GM12878 (cell line): Measurements from ENCODE around the gene DMD. TPM values are rescaled to one million over a fixed set of nuclear protein-coding genes. Genes with fewer than 3 reads are reported as not detected.

Source experiments
- ATAC-seq: fragments of 200-7000 bp; cut with Tn5 transposase; 3 replicates; pipeline ENCODE4 v1.9.1; 2020; ENCODE audit warnings: mild to moderate bottlenecking, moderate library complexity
- BruUV-seq: library from RNA; stranded (reverse); fragments of 400-500 nt; replicated peaks from 2 replicates; lab custom pipeline; 2021; lab: Mats Ljungman, UMichigan
- CTCF ChIA-PET: fragments of 300-600 bp; sonication (Branson Sonifier 250); formaldehyde crosslinking; extraction: SDS; loops from one replicate; lab custom pipeline; 2021; ENCODE audit warnings: inconsistent platforms; lab: Yijun Ruan, JAX
- POLR2A ChIA-PET: fragments of 350-600 bp; formaldehyde crosslinking; extraction: SDS; loops from one replicate; lab custom pipeline; 2021; ENCODE audit warnings: inconsistent platforms; lab: Charles Lee
- RAD21 ChIA-PET: fragments of 300-600 bp; sonication (Branson Sonifier 250); formaldehyde crosslinking; loops from one replicate; lab custom pipeline; 2023; ENCODE audit warnings: antibody characterized with exemption; ENCODE audit not compliant: unreplicated experiment; lab: Charles Lee
- SMC1A ChIA-PET: fragments of 300-600 bp; sonication (Branson Sonifier 250); formaldehyde crosslinking; loops from one replicate; lab custom pipeline; 2023; ENCODE audit not compliant: unreplicated experiment, uncharacterized antibody; lab: Charles Lee
- DNase-seq: peaks from one replicate; pipeline ENCODE4 v3.0.0-alpha.2; 2011; ENCODE audit warnings: low read depth, low spot score
- FAIRE-seq: peaks from 3 replicates; lab custom pipeline; 2011; peaks lifted over from hg19 to GRCh38; lab: Jason Lieb, UNC
- H2AFZ ChIP-seq: 2 replicates; pipeline ENCODE4 v1.6.0; 2011; ENCODE audit warnings: low read depth, low read length, control low read depth; ENCODE audit not compliant: control insufficient read depth
- H3K27ac ChIP-seq: 2 replicates; pipeline ENCODE4 v1.5.1; 2011; ENCODE audit warnings: control low read depth; ENCODE audit not compliant: control insufficient read depth, insufficient read depth
- H3K27me3 ChIP-seq, 2 experiments: replicated peaks in 1 of 2; 2 replicates each; pipeline versions ENCODE4 v1.6.0 to v1.6.1; 2011; ENCODE audit warnings: low read length in 1 of 2; ENCODE audit not compliant: control insufficient read depth in 2 of 2, insufficient read depth in 2 of 2
- H3K36me3 ChIP-seq, 2 experiments: 2 replicates each; pipeline ENCODE4 v1.5.1; 2011; ENCODE audit warnings: low read length in 1 of 2; ENCODE audit not compliant: control insufficient read depth in 2 of 2, insufficient read depth in 2 of 2
- H3K4me1 ChIP-seq: 2 replicates; pipeline ENCODE4 v1.6.1; 2011; ENCODE audit warnings: mild to moderate bottlenecking, low read length, moderate library complexity, mixed read lengths; ENCODE audit not compliant: control insufficient read depth, insufficient read depth
- H3K4me2 ChIP-seq: 2 replicates; pipeline ENCODE4 v1.6.0; 2011; ENCODE audit warnings: control low read depth; ENCODE audit not compliant: control insufficient read depth, insufficient read depth
- H3K4me3 ChIP-seq: fragments of 200-600 bp; sonication (generic); 2 replicates; pipeline ENCODE4 v1.5.1; 2016
- H3K79me2 ChIP-seq: 2 replicates; pipeline ENCODE4 v1.6.0; 2011; ENCODE audit warnings: low read length; ENCODE audit not compliant: control insufficient read depth, insufficient read depth
- H3K9ac ChIP-seq: 2 replicates; pipeline ENCODE4 v1.8.0; 2011; ENCODE audit warnings: low read length, control low read depth, mixed read lengths; ENCODE audit not compliant: control insufficient read depth, insufficient read depth
- H3K9me3 ChIP-seq: replicated peaks from 3 replicates; pipeline ENCODE4 v1.5.1; 2011; ENCODE audit warnings: mild to moderate bottlenecking, low read length; ENCODE audit not compliant: control insufficient read depth, insufficient read depth
- H4K20me1 ChIP-seq: 2 replicates; pipeline ENCODE4 v1.6.0; 2011; ENCODE audit not compliant: control insufficient read depth, insufficient read depth
- CHD4 ChIP-seq: fragments of 200-600 bp; sonication (generic); IDR thresholded peaks from 2 replicates; pipeline ENCODE4 v1.6.1; 2016; ENCODE audit warnings: mild to moderate bottlenecking
- MEF2A ChIP-seq: IDR thresholded peaks from 2 replicates; pipeline ENCODE4 v1.6.1; 2011; ENCODE audit warnings: low read depth, mild to moderate bottlenecking, low read length, moderate library complexity; ENCODE audit not compliant: insufficient read depth
- MXI1 ChIP-seq: fragments of 150-350 bp; IDR thresholded peaks from 2 replicates; pipeline ENCODE4 v1.6.1; 2011; ENCODE audit warnings: low read depth, mild to moderate bottlenecking, inconsistent platforms, low read length, improper control_type of control experiment
- NR2F1 ChIP-seq: fragments of 450-650 bp; conservative IDR thresholded peaks from 2 replicates; pipeline ENCODE4 v1.6.1; 2017; ENCODE audit warnings: mild to moderate bottlenecking
- PRDM15 ChIP-seq: fragments of 450-650 bp; formaldehyde crosslinking; IDR thresholded peaks from 2 replicates; pipeline ENCODE4 v1.4.0; 2020; ENCODE audit warnings: mild to moderate bottlenecking, moderate library complexity
- RCOR1 ChIP-seq: conservative IDR thresholded peaks from 2 replicates; pipeline ENCODE4 v1.6.1; 2012; ENCODE audit warnings: low read depth, low read length, improper control_type of control experiment
- REST ChIP-seq: IDR thresholded peaks from 2 replicates; pipeline ENCODE4 v1.6.1; 2012; ENCODE audit warnings: mild to moderate bottlenecking, low read depth, low read length
- TCF3 ChIP-seq: IDR thresholded peaks from 2 replicates; pipeline ENCODE4 v1.6.1; 2012; ENCODE audit warnings: low read depth, mild to moderate bottlenecking, low read length, borderline replicate concordance; ENCODE audit not compliant: insufficient read depth
- USF2 ChIP-seq: IDR thresholded peaks from 2 replicates; pipeline ENCODE4 v1.6.1; 2011; ENCODE audit warnings: low read depth, low read length, improper control_type of control experiment, borderline replicate concordance
- WGBS: methylation state at CpG from one replicate; pipeline ENCODE4 v1.1.6; 2016; ENCODE audit warnings: low lambda C conversion rate; ENCODE audit not compliant: insufficient replicate concordance, insufficient coverage; ENCODE audit errors: missing lambda C conversion rate; 5-methylcytosine and 5-hydroxymethylcytosine counted together
- in situ Hi-C: fragments of 300-500 bp; cut with MboI; formaldehyde crosslinking; loops from 9 replicates; pipeline ENCODE4 v1.14.3; 2018; ENCODE audit warnings: mixed read lengths
- intact Hi-C: fragments of 100-400 bp; cut with micrococcal nuclease; formaldehyde crosslinking; loops from one replicate; pipeline ENCODE4 v1.14.2; 2022; ENCODE audit not compliant: unreplicated experiment
- polyA plus RNA-seq, 11 experiments: library from polyadenylated mRNA; depleted of rRNA in 4 of 11; unstranded in 6 of 11; stranded (reverse) in 5 of 11; fragments of >200 nt; fragmentation: Nextera tagmentation in 4 of 11; fragmentation: Illumina TruSeq in 1 of 11; extraction: Ambion mirVana in 4 of 11; extraction: Trizol in 1 of 11; gene quantifications; 1 replicate in 1 of 11; 2 replicates in 10 of 11; pipeline versions ENCODE4 v1.2.1 to v1.2.3, GENCODE V29; 2011 to 2016; ENCODE audit warnings: inconsistent platforms in 2 of 11, missing spikeins in 2 of 11, low read depth in 1 of 11
- total RNA-seq, 4 experiments: library from RNA; depleted of rRNA in 3 of 4; stranded (reverse); fragments of >200 nt in 3 of 4; fragmentation: Illumina TruSeq in 1 of 4; extraction: Trizol in 1 of 4; gene quantifications; 2 replicates each; pipeline versions ENCODE4 v1.2.1 to v1.2.3, GENCODE V29; 2013 to 2021

Gene DMD
- total and polyA plus RNA-seq, 10 of the 15 experiments (the other 5 are each of a cell fraction or from before 2014, with no cell fraction given): 1.4 to 24.3 (median 4.3) TPM

- TF ChIP-seq PRDM15 (CRISPR knock-in tag) (no peak), NR2F1 (no peak), MXI1 (no peak), CHD4 (no peak)
- TF ChIP-seq, all 136 proteins: peak for 0
Measured at GRCh38 chrX:31200430-31200829, 2010.9 kb downstream of the DMD start (continued).

GRCh38 chrX:31199840-31200114, 2011.6 kb downstream of the DMD start:
- H4K20me1 ChIP-seq: no peaks in the 10 kb centered on the region
- H3K4me1 ChIP-seq: no peaks in the 10 kb centered on the region
- H3K4me3 ChIP-seq: no peak overlapping the region
- ChIA-PET CTCF (no interaction called here), POLR2A (no interaction called here), SMC1A (interaction anchor here (1.1 to 2.3 kb wide), 2 partner anchors 27 to 162 kb away, joined by 3 to 11 read pairs; no protein-coding TSS in a partner anchor), RAD21 (no interaction called here)
- no peak for ATAC-seq
- H3K9me3 ChIP-seq: no peaks in the 10 kb centered on the region
- H3K27me3 ChIP-seq: no peaks in the 10 kb centered on the region
- no peak overlapping the region for H2AFZ ChIP-seq
- H3K9ac ChIP-seq: no peak overlapping the region
- FAIRE-seq: no peak
- no TSS peak for BruUV-seq
- no peak overlapping the region for H3K27ac ChIP-seq
- H3K79me2 ChIP-seq: no peaks in the 10 kb centered on the region
- WGBS: 58% methylated on average over 5 of the region's 5 CpGs
- in situ Hi-C loops (loop anchor here (10.0 kb wide), 1 partner anchor 455 kb away; no protein-coding TSS in a partner anchor), intact Hi-C loops (no loop called here)
- no peaks in the 10 kb centered on the region for H3K36me3 ChIP-seq
- no peak for DNase-seq
- no peak overlapping the region for H3K4me2 ChIP-seq
- no peak for TF ChIP-seq TCF3
- TF ChIP-seq USF2: no peak
- no peak for TF ChIP-seq REST
- TF ChIP-seq MEF2A: no peak
- no peak for TF ChIP-seq PRDM15 (CRISPR knock-in tag)
- TF ChIP-seq RCOR1: no peak
